ENCODE measurements around the gene CALCR.

Gene CALCR

GRCh38 chr7:93563584-93563983, 10.9 kb downstream of the CALCR start (continued):
- no peak for TF ChIP-seq ZNF26 (tag by site-specific recombination; IDR thresholded peaks at IDR 0.05)
- TF ChIP-seq ZNF654 (tag by site-specific recombination; IDR thresholded peaks at IDR 0.05; ENCODE audit: low read depth): no peak
- TF ChIP-seq ZNF391 (tag by site-specific recombination; IDR thresholded peaks at IDR 0.05; ENCODE audit: borderline replicate concordance, low read depth): no peak
- no peak for TF ChIP-seq KLF10 (tag by site-specific recombination; IDR thresholded peaks at IDR 0.05)
- TF ChIP-seq ZNF214 (tag by site-specific recombination; IDR thresholded peaks at IDR 0.05; ENCODE audit: borderline replicate concordance): no peak
- no peak for TF ChIP-seq YY2 (tag by site-specific recombination; IDR thresholded peaks at IDR 0.05)
- no peak for TF ChIP-seq PRDM1 (tag by site-specific recombination; IDR thresholded peaks at IDR 0.05)

GRCh38 chr7:93562936-93563335, 11.6 kb downstream of the CALCR start:
- no peaks in the 10 kb centered on the region for H3K9me3 ChIP-seq (ENCODE audit: control insufficient read depth, insufficient read depth, low read depth, low read length)

More at GRCh38 chr7:93562936-93563335, 11.6 kb downstream of the CALCR start:
- Histone ChIP-seq H3K27ac (ENCODE audit: extremely low read depth, low read depth, low read length) (no peak overlapping the region), H3K4me3 (ENCODE audit: low read depth, low read length) (no peak overlapping the region), H3K36me3 (ENCODE audit: control insufficient read depth in 2 of 2, insufficient read depth in 1 of 2, low read length in 2 of 2) (no peaks in the 10 kb centered on the region), H3K4me1 (ENCODE audit: control insufficient read depth, insufficient read depth, low read length) (0 out of 2 replicates have a peak, but pooled peaks cover 4% of the 10 kb centered on the region)
- TF ChIP-seq GFI1B (tag by site-specific recombination; IDR thresholded peaks at IDR 0.05): no peak
- no peak for TF ChIP-seq ZNF677 (tag by site-specific recombination; IDR thresholded peaks at IDR 0.05)
- TF ChIP-seq ZIC2 (tag by site-specific recombination; IDR thresholded peaks at IDR 0.05): no peak
- TF ChIP-seq ZNF2 (tag by site-specific recombination; IDR thresholded peaks at IDR 0.05): no peak
- no peak for TF ChIP-seq ZNF658 (tag by site-specific recombination; IDR thresholded peaks at IDR 0.05)
- TF ChIP-seq ZNF280D (tag by site-specific recombination; IDR thresholded peaks at IDR 0.05): no peak
- no peak for TF ChIP-seq ZNF791 (tag by site-specific recombination; IDR thresholded peaks at IDR 0.05)
- no peak for TF ChIP-seq ZNF302 (tag by site-specific recombination; IDR thresholded peaks at IDR 0.05; ENCODE audit: low read depth)
- no peak for TF ChIP-seq ZNF26 (tag by site-specific recombination; IDR thresholded peaks at IDR 0.05)
- no peak for TF ChIP-seq YY1 (tag by site-specific recombination; IDR thresholded peaks at IDR 0.05)
- TF ChIP-seq ZSCAN18 (tag by site-specific recombination; IDR thresholded peaks at IDR 0.05): no peak
- TF ChIP-seq ZNF311 (tag by site-specific recombination; IDR thresholded peaks at IDR 0.05; ENCODE audit: borderline replicate concordance): no peak
- no peak for TF ChIP-seq SCRT2 (tag by site-specific recombination; IDR thresholded peaks at IDR 0.05)
- TF ChIP-seq ZBTB10 (tag by site-specific recombination; IDR thresholded peaks at IDR 0.05): no peak
- no peak for TF ChIP-seq ZBTB1 (tag by site-specific recombination; IDR thresholded peaks at IDR 0.05)
- TF ChIP-seq ZSCAN5A (tag by site-specific recombination; IDR thresholded peaks at IDR 0.05): no peak
- CTCF ChIA-PET: interaction anchor here (1.2 to 1.4 kb wide), 2 partner anchors 14 to 317 kb away, joined by 3 to 4 read pairs; no protein-coding TSS in a partner anchor
- POLR2A ChIA-PET: no interaction called here

All from HEK293 (cell line).